ENCODE measurements around the gene PKN3. TPM values are rescaled to one million over a fixed set of nuclear protein-coding genes. Genes with fewer than 3 reads are reported as not detected.

The PKN3 gene
- total and polyA plus RNA-seq, 8 donors, result 11.8 to 18.0 (median 14.4) TPM

- no peaks in the 10 kb centered on the region for H3K27me3 ChIP-seq
- DNase-seq (peak in 1 of 4 donors; percentile 7), ATAC-seq (no peak)
- peak overlapping the region in 1 of 2 donors; percentile 96 for H3K27ac ChIP-seq
- intact Hi-C loops (cut with DNase I), result no loop called here
- no peaks in the 10 kb centered on the region for H3K9me3 ChIP-seq
- no peak overlapping the region for H3K4me3 ChIP-seq
- peaks cover 27 to 79% of the 10 kb centered on the region in 2 donors for H3K4me1 ChIP-seq
- TF ChIP-seq CTCF (IDR thresholded peaks at IDR 0.05), result no peak
- peaks cover 2 to 12% of the 10 kb centered on the region in 2 donors for H3K36me3 ChIP-seq
Measured at GRCh38 chr9:128687453-128687852, 14.8 kb upstream of the PKN3 start.

GRCh38 chr9:128688501-128689292 lies 13.6 kb upstream of the PKN3 start, which contains the start of gene SET:
Gene SET (plus strand): TSS chr9:128689222. CDS start chr9:128689583, 361 bp downstream.
- intact Hi-C loops (cut with DNase I), result no loop called here
- no peak for TF ChIP-seq CTCF (IDR thresholded peaks at IDR 0.05)
- peak within 1 kb of the TSS; percentile 68 to 90 for H3K4me3 ChIP-seq
- DNase-seq (peak; percentile 95 to 98 (median 96)), ATAC-seq (peak; percentile 86)
- H3K36me3 ChIP-seq, result peaks cover 8 to 24% of the 10 kb centered on the region in 2 donors
- peaks cover 27 to 66% of the 10 kb centered on the region in 2 donors for H3K4me1 ChIP-seq
- no peaks in the 10 kb centered on the region for H3K27me3 ChIP-seq
- H3K9me3 ChIP-seq, result no peaks in the 10 kb centered on the region
- H3K27ac ChIP-seq, result peak within 1 kb of the TSS; percentile 96 to 97

- DNase-seq (peak in 1 of 4 donors; percentile 60), ATAC-seq (peak; percentile 0)
- H3K27me3 ChIP-seq, result no peaks in the 10 kb centered on the region
- H3K27ac ChIP-seq, result peak overlapping the region; percentile 91 to 96
- no peak for TF ChIP-seq CTCF (IDR thresholded peaks at IDR 0.05)
- peak overlapping the region; percentile 55 to 90 for H3K4me3 ChIP-seq
- H3K4me1 ChIP-seq, result peaks cover 25 to 64% of the 10 kb centered on the region in 2 donors
- no peaks in the 10 kb centered on the region for H3K9me3 ChIP-seq
- intact Hi-C loops (cut with DNase I), result no loop called here
- peaks cover 8 to 31% of the 10 kb centered on the region in 2 donors for H3K36me3 ChIP-seq
Measured at GRCh38 chr9:128689293-128689774, 13.0 kb upstream of the PKN3 start.

DNA sequence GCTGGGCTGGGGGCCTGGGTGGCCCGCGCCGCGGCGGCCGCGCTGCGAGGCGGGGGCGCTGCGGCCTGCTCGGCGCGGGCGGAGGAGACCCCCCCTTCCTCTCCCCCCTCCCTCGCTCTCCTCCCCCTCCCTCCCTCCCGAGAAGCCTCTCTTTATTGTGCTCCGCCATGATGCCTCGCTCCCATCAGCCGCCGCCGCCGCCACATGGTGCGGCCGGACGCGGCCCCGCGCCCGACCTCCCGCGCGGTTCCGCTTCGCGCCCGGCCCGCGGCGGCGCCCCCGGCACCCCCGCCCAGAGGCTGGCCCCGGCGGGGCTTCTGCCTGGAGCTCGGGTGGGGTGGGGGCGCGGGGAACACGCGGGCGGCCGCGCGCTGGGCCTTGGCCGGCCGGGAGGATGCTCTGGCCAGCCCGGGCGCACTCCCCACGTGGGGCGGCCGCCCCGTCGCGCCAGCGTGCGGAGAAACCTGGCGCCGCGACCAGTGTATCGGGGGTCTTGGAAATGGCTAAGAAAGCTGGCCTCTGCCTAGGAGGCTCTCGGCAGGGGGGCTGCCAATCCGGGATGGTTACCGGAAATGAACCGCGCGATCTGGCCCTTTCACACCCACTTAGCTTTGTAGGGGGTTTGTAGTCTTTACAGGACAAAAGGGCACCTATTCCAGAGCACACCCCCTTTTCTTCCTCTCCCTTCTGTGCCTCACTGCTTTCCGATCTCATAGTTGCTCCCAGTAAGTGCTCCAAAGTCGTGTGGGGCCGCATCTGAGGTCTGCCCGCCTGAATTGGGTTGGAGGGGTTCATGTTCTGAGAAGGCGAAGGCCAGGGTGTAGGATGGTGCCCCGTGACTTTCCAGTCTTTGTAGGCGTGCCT lies 12.3 kb upstream of the PKN3 start:
- DNase-seq (peak in 3 of 4 donors; percentile 26 to 83 (median 68)), ATAC-seq (no peak)
- Histone ChIP-seq H3K27me3 (no peaks in the 10 kb centered on the region), H3K27ac (peak overlapping the region; percentile 37 to 48), H3K4me1 (peaks cover 20 to 57% of the 10 kb centered on the region in 2 donors), H3K4me3 (peak overlapping the region; percentile 68 to 90), H3K36me3 (peaks cover 8 to 37% of the 10 kb centered on the region in 2 donors), H3K9me3 (no peaks in the 10 kb centered on the region)
- intact Hi-C loops (cut with DNase I), result no loop called here
- TF ChIP-seq CTCF (IDR thresholded peaks at IDR 0.05), result no peak

Measured in left lung (tissue), 10 donors.